ENCODE measurements around the gene TNNI3K. TPM values are rescaled to one million over a fixed set of nuclear protein-coding genes. Genes with fewer than 3 reads are reported as not detected.

Gene TNNI3K
- total and polyA plus RNA-seq, 10 of the 15 experiments (the other 5 are each of a cell fraction or from before 2014, with no cell fraction given): 0.14 to 1.6 (median 0.44) TPM; not detected in 4

- no peak overlapping the region for H3K27ac ChIP-seq (ENCODE audit: control insufficient read depth, insufficient read depth)
- H3K4me2 ChIP-seq (ENCODE audit: control insufficient read depth, insufficient read depth): no peak overlapping the region
- H3K79me2 ChIP-seq (ENCODE audit: control insufficient read depth, insufficient read depth, low read length): no peaks in the 10 kb centered on the region
- DNase-seq (ENCODE audit: low read depth, low spot score) (no peak), FAIRE-seq (no peak), ATAC-seq (no peak)
- ChIA-PET RAD21 (ENCODE audit: unreplicated experiment) (no interaction called here), POLR2A (no interaction called here), SMC1A (ENCODE audit: uncharacterized antibody, unreplicated experiment) (no interaction called here), CTCF (no interaction called here)
- no peaks in the 10 kb centered on the region for H3K4me1 ChIP-seq (ENCODE audit: control insufficient read depth, insufficient read depth, low read length)
- no peak overlapping the region for H2AFZ ChIP-seq (ENCODE audit: control insufficient read depth, low read depth, low read length)
- no peaks in the 10 kb centered on the region for H3K36me3 ChIP-seq (ENCODE audit: control insufficient read depth in 2 of 2, insufficient read depth in 2 of 2, low read length in 1 of 2)
- WGBS (ENCODE audit: insufficient coverage, insufficient replicate concordance, low lambda C conversion rate, missing lambda C conversion rate): 55% methylated on average over 20 of the region's 22 CpGs
- H4K20me1 ChIP-seq (ENCODE audit: control insufficient read depth, insufficient read depth): no peaks in the 10 kb centered on the region
- no peaks in the 10 kb centered on the region for H3K9me3 ChIP-seq (replicated peaks; ENCODE audit: control insufficient read depth, insufficient read depth, low read length)
- no TSS peak for BruUV-seq (replicated peaks)
- no peak overlapping the region for H3K4me3 ChIP-seq
- in situ Hi-C loops (cut with MboI): no loop called here
- intact Hi-C loops (cut with micrococcal nuclease; ENCODE audit: unreplicated experiment): no loop called here
- no peaks in the 10 kb centered on the region for H3K27me3 ChIP-seq (replicated peaks in 1 of 2; ENCODE audit: control insufficient read depth in 2 of 2, insufficient read depth in 2 of 2, low read length in 1 of 2)
- no peak overlapping the region for H3K9ac ChIP-seq (ENCODE audit: control insufficient read depth, insufficient read depth, low read length)
- TF ChIP-seq YY1 (IDR thresholded peaks at IDR 0.05; ENCODE audit: low read depth, low read length) (no peak), STAT3 (IDR thresholded peaks at IDR 0.05; ENCODE audit: low read depth, low read length) (no peak), ZNF622 (IDR thresholded peaks at IDR 0.05) (no peak), EP300 (IDR thresholded peaks at IDR 0.05; ENCODE audit: borderline replicate concordance in 1 of 2, control insufficient read depth in 1 of 2, low read depth in 2 of 2, low read length in 2 of 2) (no peak), KDM1A (IDR thresholded peaks at IDR 0.05; ENCODE audit: borderline replicate concordance) (no peak), RAD21 (IDR thresholded peaks at IDR 0.05; ENCODE audit: insufficient read depth, low read depth, low read length) (no peak), ETV6 (conservative IDR thresholded peaks at IDR 0.05 in 1 of 2, IDR thresholded peaks at IDR 0.05 in 1 of 2; ENCODE audit: borderline replicate concordance in 1 of 2, low read depth in 1 of 2) (no peak), CREB1 (IDR thresholded peaks at IDR 0.05; ENCODE audit: low read depth) (no peak), SMAD5 (IDR thresholded peaks at IDR 0.05; ENCODE audit: low read depth) (no peak), RBBP5 (conservative IDR thresholded peaks at IDR 0.05) (no peak), EED (IDR thresholded peaks at IDR 0.05; ENCODE audit: low read depth) (no peak), MYC (IDR thresholded peaks at IDR 0.05; ENCODE audit: insufficient read depth, insufficient read length, insufficient replicate concordance, low read length, severe bottlenecking) (no peak), YBX1 (IDR thresholded peaks at IDR 0.05) (no peak), CTCF (IDR thresholded peaks at IDR 0.05 in 2 of 3, conservative IDR thresholded peaks at IDR 0.05 in 1 of 3; ENCODE audit: control insufficient read depth in 2 of 3, extremely low read depth in 1 of 3, insufficient read depth in 1 of 3, low read depth in 3 of 3, low read length in 3 of 3) (no peak), ATF7 (IDR thresholded peaks at IDR 0.05; ENCODE audit: low read depth) (no peak), HCFC1 (IDR thresholded peaks at IDR 0.05; ENCODE audit: low read length) (no peak), HDAC6 (IDR thresholded peaks at IDR 0.05; ENCODE audit: unreplicated experiment) (no peak)
- TF ChIP-seq, protein P1, sequence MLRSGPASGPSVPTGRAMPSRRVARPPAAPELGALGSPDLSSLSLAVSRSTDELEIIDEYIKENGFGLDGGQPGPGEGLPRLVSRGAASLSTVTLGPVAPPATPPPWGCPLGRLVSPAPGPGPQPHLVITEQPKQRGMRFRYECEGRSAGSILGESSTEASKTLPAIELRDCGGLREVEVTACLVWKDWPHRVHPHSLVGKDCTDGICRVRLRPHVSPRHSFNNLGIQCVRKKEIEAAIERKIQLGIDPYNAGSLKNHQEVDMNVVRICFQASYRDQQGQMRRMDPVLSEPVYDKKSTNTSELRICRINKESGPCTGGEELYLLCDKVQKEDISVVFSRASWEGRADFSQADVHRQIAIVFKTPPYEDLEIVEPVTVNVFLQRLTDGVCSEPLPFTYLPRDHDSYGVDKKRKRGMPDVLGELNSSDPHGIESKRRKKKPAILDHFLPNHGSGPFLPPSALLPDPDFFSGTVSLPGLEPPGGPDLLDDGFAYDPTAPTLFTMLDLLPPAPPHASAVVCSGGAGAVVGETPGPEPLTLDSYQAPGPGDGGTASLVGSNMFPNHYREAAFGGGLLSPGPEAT (IDR thresholded peaks at IDR 0.05; ENCODE audit: low read depth): no peak
Observed at GRCh38 chr1:74247881-74248528, 12.8 kb downstream of the TNNI3K start.

Measured in GM12878 (cell line).